Astrocyte of the hippocampus (primary cell): ENCODE data around the gene GNMT.

ENCODE experiments used
- DNase-seq: peaks from one replicate; pipeline ENCODE4 v3.0.0; 2011; ENCODE audit warnings: low read depth, low spot score

GNMT gene

DNA sequence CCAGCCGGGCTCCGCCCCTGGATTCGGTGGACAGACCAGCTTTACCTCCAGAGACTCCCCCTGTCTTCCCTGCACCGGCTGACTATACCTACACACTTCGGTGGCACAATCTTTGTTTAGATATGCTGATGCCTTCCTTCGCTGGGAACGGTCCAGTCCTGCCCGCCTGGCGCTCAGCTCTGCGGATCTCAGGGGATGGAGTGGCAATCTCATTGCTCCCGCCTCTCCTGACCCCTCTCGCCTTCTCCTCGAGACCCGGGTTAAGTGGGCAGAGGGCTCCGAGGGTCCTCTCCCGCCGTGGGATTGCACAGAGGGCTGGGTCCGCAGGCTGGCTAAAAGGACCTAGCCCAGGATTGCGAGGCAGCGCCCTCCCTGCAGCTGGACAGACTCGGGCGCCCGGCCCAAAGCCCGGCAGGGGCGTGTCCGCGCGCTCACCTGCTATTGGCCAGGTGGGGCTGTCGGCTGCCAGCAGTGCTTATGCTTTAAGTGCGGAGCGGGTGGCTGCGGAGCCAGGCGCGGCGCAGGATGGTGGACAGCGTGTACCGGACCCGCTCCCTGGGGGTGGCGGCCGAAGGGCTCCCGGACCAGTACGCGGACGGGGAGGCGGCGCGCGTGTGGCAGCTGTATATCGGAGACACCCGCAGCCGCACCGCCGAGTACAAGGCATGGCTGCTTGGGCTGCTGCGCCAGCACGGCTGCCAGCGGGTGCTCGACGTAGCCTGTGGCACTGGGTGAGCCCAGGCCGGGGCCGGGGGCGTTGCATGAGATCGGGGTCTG is at the start of gene GNMT:
Gene GNMT, plus strand, starts transcription at position 512 of the 777 bp plus-strand sequence. Its CDS starts 14 bp downstream, at position 526.
- peak; percentile 73 for DNase-seq

GRCh38 chr6:42911171-42912021 is 49.2 kb upstream of the GNMT start:
- DNase-seq: peak; percentile 18

- no peak for DNase-seq
Observed at GRCh38 chr6:42914546-42914945, 46.0 kb upstream of the GNMT start.

DNA sequence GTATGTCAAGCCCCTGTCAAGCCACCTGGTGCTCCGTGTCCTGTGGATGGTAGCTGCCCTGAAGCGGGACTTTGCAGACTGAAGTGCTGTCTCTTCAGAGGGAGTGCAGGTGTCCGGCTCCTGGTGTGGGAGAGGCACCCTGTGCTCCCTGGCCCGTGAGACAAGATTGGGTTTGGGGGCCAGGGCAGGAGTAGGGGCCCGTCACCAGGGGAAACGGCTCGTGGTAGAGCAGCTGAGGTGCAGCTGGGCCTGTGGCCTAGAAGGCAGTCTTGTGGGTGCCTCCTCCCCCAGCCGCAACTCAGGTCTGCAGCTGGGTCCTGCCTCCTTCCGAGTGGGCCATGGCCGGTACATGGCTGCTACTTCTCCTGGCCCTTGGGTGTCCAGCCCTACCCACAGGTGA is 44.8 kb upstream of the GNMT start, which contains the start of gene PTCRA:
Gene PTCRA, plus strand, starts transcription at position 322 of the 400 bp plus-strand sequence. Its CDS starts 17 bp downstream, at position 339.
- no peak for DNase-seq

DNA sequence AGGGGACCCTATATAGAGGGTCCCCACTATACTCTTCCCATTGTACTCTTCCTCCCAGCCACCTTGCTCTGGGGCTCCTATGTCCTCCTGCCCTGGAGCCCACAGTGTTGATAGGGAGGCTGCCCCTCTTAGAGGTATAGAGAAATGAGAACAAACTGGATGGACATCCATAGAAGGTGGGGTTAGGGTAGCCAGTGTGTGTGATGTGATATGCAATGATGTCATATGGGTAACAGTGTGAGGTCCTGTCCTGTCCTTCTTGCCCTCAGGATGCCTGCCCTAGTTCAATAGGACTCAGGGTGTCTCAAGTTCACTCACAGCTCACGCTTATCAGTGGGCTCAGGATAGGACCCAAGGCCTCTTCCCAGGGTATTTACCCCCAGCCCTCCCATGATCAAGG is 44.3 kb upstream of the GNMT start:
- no peak for DNase-seq

DNA sequence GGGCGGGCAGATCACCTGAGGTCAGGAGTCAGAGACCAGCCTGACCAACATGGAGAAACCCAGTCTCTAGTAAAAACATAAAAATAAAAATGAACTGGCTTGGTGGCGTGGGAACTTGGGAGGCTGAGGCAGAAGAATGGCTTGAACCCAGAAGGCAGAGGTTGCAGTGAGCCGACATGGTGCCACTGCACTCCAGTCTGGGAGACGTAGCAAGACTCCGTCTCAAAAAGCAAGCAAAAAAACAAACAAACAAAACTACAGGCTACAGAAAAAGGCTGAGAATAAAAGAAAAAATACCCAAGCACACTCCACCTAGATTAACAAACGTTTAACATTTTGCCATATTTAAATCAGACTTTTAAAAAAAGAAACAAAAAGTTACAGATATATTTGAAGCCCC is 38.8 kb upstream of the GNMT start:
- no peak for DNase-seq

GRCh38 chr6:42923666-42924065 is 36.9 kb upstream of the GNMT start:
- no peak for DNase-seq

DNA sequence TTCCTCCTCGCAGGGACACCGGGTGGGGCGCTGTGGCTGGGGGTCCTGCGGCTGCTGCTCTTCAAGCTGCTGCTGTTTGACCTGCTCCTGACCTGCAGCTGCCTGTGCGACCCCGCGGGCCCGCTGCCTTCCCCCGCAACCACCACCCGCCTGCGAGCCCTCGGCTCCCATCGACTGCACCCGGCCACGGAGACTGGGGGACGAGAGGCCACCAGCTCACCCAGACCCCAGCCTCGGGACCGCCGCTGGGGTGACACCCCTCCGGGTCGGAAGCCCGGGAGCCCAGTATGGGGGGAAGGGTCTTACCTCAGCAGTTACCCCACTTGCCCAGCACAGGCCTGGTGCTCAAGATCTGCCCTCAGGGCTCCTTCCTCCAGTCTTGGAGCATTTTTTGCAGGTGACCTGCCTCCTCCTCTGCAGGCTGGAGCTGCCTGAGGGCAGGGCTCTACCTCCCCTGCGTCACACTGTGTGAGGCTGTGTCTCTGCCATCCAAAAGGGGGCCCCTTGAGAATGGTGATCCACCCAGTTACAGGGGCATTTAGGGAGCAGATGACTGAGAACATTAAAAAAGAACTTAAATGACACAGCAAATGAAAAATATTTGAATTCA is 35.2 kb upstream of the GNMT start:
- no peak for DNase-seq

DNA sequence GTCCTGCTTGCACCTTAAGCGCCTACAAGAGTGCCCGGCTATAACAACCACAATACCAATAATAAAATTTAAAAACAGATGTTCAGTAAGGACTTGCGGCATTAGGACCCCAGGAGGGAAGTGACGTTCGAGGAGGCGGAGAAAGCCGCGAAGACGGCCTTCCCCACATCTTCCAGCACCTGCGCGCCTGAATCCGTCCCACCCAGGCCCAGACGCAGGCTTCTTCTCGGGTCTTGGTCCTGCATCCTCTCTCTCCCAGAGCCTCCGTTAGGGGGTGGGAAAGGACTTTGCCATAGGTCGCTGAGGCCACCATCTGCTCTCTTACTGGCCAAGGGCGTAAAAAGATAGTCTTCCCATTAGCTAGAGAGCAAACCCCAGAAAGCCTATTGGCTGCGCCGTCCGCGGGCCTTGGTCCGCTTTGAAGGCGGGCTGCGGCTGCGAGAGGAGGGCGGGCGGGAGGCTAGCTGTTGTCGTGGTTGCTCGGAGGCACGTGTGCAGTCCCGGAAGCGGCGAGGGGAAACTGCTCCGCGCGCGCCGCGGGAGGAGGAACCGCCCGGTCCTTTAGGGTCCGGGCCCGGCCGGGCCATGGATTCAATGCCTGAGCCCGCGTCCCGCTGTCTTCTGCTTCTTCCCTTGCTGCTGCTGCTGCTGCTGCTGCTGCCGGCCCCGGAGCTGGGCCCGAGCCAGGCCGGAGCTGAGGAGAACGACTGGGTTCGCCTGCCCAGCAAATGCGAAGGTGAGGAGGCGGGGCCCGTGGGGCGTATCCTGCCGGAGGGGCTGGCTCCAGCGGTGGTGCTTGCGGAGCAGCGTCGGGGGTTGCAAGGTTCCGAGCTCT is 31.4 kb upstream of the GNMT start, which contains the start of gene CNPY3:
Gene CNPY3, plus strand, starts transcription at position 495 of the 835 bp plus-strand sequence. Its CDS starts 91 bp downstream, at position 586.
- peak; percentile 98 for DNase-seq

GRCh38 chr6:42929821-42930360 is 30.7 kb upstream of the GNMT start:
- no peak for DNase-seq

GRCh38 chr6:42932412-42932811 is 28.1 kb upstream of the GNMT start:
- no peak for DNase-seq

DNA sequence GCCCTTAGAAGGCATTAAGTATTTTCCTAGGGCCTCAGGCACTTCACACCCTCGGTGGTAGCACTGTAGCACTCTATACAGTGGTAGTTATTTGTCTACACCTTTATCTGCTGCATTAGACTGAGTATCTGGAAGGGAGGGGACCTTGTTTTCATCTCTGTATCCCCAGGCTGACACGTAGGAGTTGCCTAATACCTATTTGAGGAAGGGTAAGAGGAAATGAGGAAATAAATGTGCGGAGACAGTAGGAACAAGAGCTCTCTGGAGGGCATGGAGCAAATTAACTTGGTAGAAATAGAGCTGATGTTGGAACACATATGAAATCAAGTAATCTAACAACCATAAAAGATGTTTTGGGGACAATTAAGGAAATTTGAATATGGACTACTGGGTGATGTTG is 27.3 kb upstream of the GNMT start:
- DNase-seq: no peak

GRCh38 chr6:42935322-42935721 is 25.2 kb upstream of the GNMT start:
- DNase-seq: no peak

DNA sequence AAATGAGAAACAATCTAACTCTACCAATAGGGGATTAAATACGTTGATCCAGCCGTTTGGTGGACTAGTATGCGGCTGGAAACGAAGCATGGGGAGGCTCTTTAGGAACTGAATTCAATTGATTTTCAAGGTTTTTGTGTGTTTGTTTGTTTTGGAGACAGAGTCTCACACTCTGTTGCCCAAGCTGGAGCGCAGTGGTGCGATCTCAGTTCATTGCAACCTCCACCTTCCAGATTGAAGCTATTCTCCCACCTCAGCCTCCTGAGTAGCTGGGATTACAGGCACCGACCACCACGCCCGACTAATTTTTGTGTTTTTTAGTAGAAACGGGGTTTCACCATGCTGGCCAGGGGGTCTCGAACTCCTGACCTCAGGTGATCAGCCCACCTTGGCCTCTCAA is 24.2 kb upstream of the GNMT start:
- no peak for DNase-seq

- DNase-seq: no peak
Observed at GRCh38 chr6:42937548-42938427, 22.8 kb upstream of the GNMT start.

- DNase-seq: no peak
Observed at GRCh38 chr6:42938428-42938796, 22.1 kb upstream of the GNMT start.

DNA sequence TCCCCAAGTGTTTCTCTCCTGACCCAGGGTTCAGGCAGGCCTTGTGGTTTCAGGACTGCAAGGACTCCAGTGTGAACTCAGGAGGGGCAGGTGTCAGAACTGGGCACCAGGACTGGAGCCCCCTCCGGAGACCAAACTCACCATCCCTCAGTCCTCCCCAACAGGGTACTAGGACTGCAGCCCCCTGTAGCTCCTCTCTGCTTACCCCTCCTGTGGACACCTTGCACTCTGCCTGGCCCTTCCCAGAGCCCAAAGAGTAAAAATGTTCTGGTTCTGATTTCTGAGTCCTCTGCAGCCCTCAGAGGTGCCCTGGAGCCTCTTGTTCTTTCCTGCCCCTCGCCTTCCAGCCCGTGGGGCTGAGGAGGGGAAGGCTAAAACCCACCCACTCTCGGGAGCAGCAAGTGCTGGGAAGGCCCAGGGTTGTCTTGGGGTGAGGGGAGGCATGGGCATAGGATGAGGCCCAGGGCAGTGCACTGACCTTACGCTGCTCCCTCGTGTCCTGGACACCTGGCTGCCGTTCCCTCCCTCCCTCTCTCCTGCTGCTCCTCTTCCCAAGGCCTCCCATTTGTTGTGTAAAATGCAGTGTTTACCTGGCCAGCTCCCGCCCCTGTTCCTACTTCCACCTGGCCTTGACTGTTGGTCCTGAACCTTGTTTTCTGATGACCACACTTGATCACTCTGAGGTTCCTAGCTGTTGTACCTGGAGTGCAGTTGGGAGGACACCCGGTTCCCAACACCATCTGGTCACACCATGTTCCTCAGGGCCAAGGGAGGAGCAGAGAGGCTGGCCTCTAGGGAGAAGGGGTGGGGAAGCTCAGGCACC is 21.4 kb upstream of the GNMT start:
- no peak for DNase-seq

DNA sequence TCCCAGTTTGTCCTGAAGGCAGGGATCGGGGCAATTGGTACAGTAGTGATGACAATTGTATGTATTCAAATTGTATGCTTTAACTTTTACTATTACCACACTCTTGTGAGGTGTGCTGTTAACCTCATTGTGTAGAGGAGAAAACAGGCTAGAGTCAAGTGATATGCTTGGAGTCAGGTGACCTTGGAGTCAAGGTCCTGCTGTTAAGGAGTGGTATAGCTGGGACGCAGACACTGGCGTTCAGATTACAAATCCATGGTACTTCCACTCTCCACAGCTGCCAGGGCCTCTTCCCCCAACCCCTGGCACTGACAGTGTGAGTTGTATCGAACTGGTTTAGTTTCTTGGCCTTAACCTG is 20.8 kb upstream of the GNMT start:
- no peak for DNase-seq

- DNase-seq: no peak
Observed at GRCh38 chr6:42940493-42941045, 20.0 kb upstream of the GNMT start.
